Endothelial cell of umbilical vein (primary cell): ENCODE data around the gene HSPA1B. TPM values are rescaled to one million over a fixed set of nuclear protein-coding genes. Genes with fewer than 3 reads are reported as not detected.
"Not testable (repeated sequence)": the region's sequence is repeated elsewhere in the genome, so short reads cannot be mapped to it uniquely, and the experiment has no call there.

Source experiments
- BruUV-seq: library from RNA; stranded (reverse); fragments of 400-500 nt; replicated peaks from 2 replicates; lab custom pipeline; 2021; lab: Mats Ljungman, UMichigan
- CTCF ChIA-PET: fragments of 300-600, 350-600 bp; sonication (Branson Sonifier 250); formaldehyde crosslinking; loops from one replicate; lab custom pipeline; 2021; ENCODE audit warnings: antibody characterized with exemption, inconsistent platforms; lab: Charles Lee
- POLR2A ChIA-PET: fragments of 300-600, 350-600 bp; sonication (Branson Sonifier 250); formaldehyde crosslinking; loops from one replicate; lab custom pipeline; 2021; ENCODE audit warnings: antibody characterized with exemption, inconsistent platforms; lab: Charles Lee
- DNase-seq: peaks from one replicate; pipeline ENCODE4 v3.0.0-alpha.2; 2011; ENCODE audit warnings: low read depth, low spot score
- FAIRE-seq: peaks from 2 replicates; lab custom pipeline; 2011; peaks lifted over from hg19 to GRCh38; lab: Jason Lieb, UNC
- H2AFZ ChIP-seq: 2 replicates; pipeline ENCODE4 v1.6.0; 2012; ENCODE audit warnings: low read depth, low read length, control low read depth, inconsistent platforms
- H3K27ac ChIP-seq: 2 replicates; pipeline ENCODE4 v1.5.1; 2011; ENCODE audit warnings: low read depth, mild to moderate bottlenecking, control low read depth, low read length, moderate library complexity; ENCODE audit not compliant: insufficient read depth
- H3K27me3 ChIP-seq, 2 experiments: 2 replicates each; pipeline versions ENCODE4 v1.6.0 to v1.6.1; 2011; ENCODE audit warnings: low read length in 2 of 2, mixed read lengths in 1 of 2; ENCODE audit not compliant: control insufficient read depth in 2 of 2, insufficient read depth in 2 of 2
- H3K36me3 ChIP-seq, 2 experiments: 2 replicates in 1 of 2; 3 replicates in 1 of 2; pipeline ENCODE4 v1.5.1; 2011; ENCODE audit warnings: low read length in 2 of 2, mild to moderate bottlenecking in 1 of 2, moderate library complexity in 1 of 2; ENCODE audit not compliant: control insufficient read depth in 2 of 2, insufficient read depth in 2 of 2; ENCODE audit errors: extremely low read depth in 1 of 2
- H3K4me1 ChIP-seq: 3 replicates; pipeline ENCODE4 v1.5.1; 2011; ENCODE audit warnings: mild to moderate bottlenecking, low read length; ENCODE audit not compliant: control insufficient read depth, insufficient read depth; ENCODE audit errors: extremely low read depth
- H3K4me2 ChIP-seq: 2 replicates; pipeline ENCODE4 v1.6.1; 2011; ENCODE audit warnings: low read length, control low read depth, mixed read lengths; ENCODE audit not compliant: insufficient read depth
- H3K4me3 ChIP-seq, 3 experiments: fragments of 200-600 bp in 1 of 3; sonication (generic), shearing (Covaris generic) in 1 of 3; replicated peaks in 1 of 3; 2 replicates each; pipeline ENCODE4 v1.5.1; 2011 to 2016; ENCODE audit warnings: control low read depth in 3 of 3, low read length in 3 of 3, mild to moderate bottlenecking in 2 of 3, inconsistent platforms in 1 of 3, low read depth in 1 of 3, moderate library complexity in 1 of 3; ENCODE audit not compliant: insufficient read depth in 1 of 3
- H3K79me2 ChIP-seq: 2 replicates; pipeline ENCODE4 v1.6.0; 2012; ENCODE audit warnings: low read length, inconsistent platforms; ENCODE audit not compliant: control insufficient read depth, insufficient read depth
- H3K9ac ChIP-seq: replicated peaks from 2 replicates; pipeline ENCODE3; 2011; ENCODE audit warnings: low read length, control low read depth; ENCODE audit not compliant: insufficient read depth; ENCODE audit errors: extremely low read depth
- H3K9me1 ChIP-seq: replicated peaks from 3 replicates; pipeline ENCODE4 v1.6.0; 2011; ENCODE audit warnings: mild to moderate bottlenecking, low read length; ENCODE audit not compliant: control insufficient read depth, insufficient read depth; ENCODE audit errors: extremely low read depth
- H3K9me3 ChIP-seq: replicated peaks from 2 replicates; pipeline ENCODE4 v1.5.1; 2012; ENCODE audit warnings: low read length, inconsistent platforms; ENCODE audit not compliant: control insufficient read depth, insufficient read depth
- H4K20me1 ChIP-seq: replicated peaks from 2 replicates; pipeline ENCODE3; 2011; ENCODE audit warnings: mild to moderate bottlenecking, low read length; ENCODE audit not compliant: control insufficient read depth, insufficient read depth; ENCODE audit errors: extremely low read depth
- EZH2 ChIP-seq: IDR thresholded peaks from 2 replicates; pipeline ENCODE4 v1.6.1; 2012; ENCODE audit warnings: borderline replicate concordance, low read depth, mild to moderate bottlenecking, moderate library complexity, low read length, inconsistent platforms; ENCODE audit not compliant: severe bottlenecking
- MAX ChIP-seq: IDR thresholded peaks from 2 replicates; pipeline ENCODE4 v1.6.1; 2011; ENCODE audit not compliant: insufficient read depth, insufficient read length
- MYC ChIP-seq: IDR thresholded peaks from one replicate; pipeline ENCODE4 v1.6.1; 2011; ENCODE audit warnings: mild to moderate bottlenecking, low read depth, low read length
- POLR2A ChIP-seq: IDR thresholded peaks from 2 replicates; pipeline ENCODE4 v1.6.1; 2012; ENCODE audit warnings: low read depth, mild to moderate bottlenecking, control low read depth, low read length
- POLR2AphosphoS5 ChIP-seq: IDR thresholded peaks from 2 replicates; pipeline ENCODE4 v1.6.1; 2012; ENCODE audit warnings: low read depth, mild to moderate bottlenecking, control low read depth, low read length, moderate library complexity; ENCODE audit not compliant: insufficient read depth
- dilution Hi-C: fragments of 300-500 bp; cut with MboI; formaldehyde crosslinking; loops from one replicate; pipeline ENCODE4 v1.15.0; 2019; ENCODE audit warnings: low sequenced_read_pairs; ENCODE audit not compliant: extremely low pct_ligation_motif_present
- intact Hi-C: fragments of 100-400 bp; cut with micrococcal nuclease; formaldehyde crosslinking; loops from one replicate; pipeline ENCODE4 v1.10.0; 2022
- polyA plus RNA-seq, 4 experiments: library from polyadenylated mRNA; depleted of rRNA in 3 of 4; stranded (reverse) in 3 of 4; unstranded in 1 of 4; fragments of >200 nt; gene quantifications; 2 replicates each; pipeline versions ENCODE4 v1.2.1 to v1.2.3, GENCODE V29; 2011 to 2012; ENCODE audit warnings: missing spikeins in 1 of 4
- total RNA-seq: library from RNA; stranded (reverse); gene quantifications from 2 replicates; pipeline ENCODE4 v1.2.3, GENCODE V29; 2021

Gene HSPA1B
- total and polyA plus RNA-seq, 2 donors (not counting 3 experiments of a cell fraction or from before 2014, with no cell fraction given), result 27.1 to 54.0 TPM

- Histone ChIP-seq H3K9ac (peak overlapping the region; percentile 30), H3K79me2 (peaks cover 16% of the 10 kb centered on the region), H3K36me3 (no peaks in the 10 kb centered on the region), H3K9me3 (no peaks in the 10 kb centered on the region), H3K4me1 (peaks cover 21% of the 10 kb centered on the region), H4K20me1 (no peaks in the 10 kb centered on the region), H2AFZ (peak overlapping the region; percentile 14), H3K4me3 (peak overlapping the region; percentile 33 to 83 (median 37)), H3K27me3 (no peaks in the 10 kb centered on the region), H3K27ac (peak overlapping the region; percentile 65), H3K9me1 (no peaks in the 10 kb centered on the region), H3K4me2 (peak overlapping the region; percentile 54)
- POLR2A ChIA-PET, result interaction anchor here (0.6 to 2.3 kb wide), 13 partner anchors 8 to 156 kb away, joined by 3 to 43 read pairs (median 4); partner anchors contain the start of genes HSPA1B, LSM2, MSH5 and NEU1
- DNase-seq (peak; percentile 96), FAIRE-seq (no peak)
- no peak for TF ChIP-seq MYC
- TF ChIP-seq POLR2A, result peak; percentile 18
- no peak for TF ChIP-seq MAX
- intact Hi-C loops (loop anchor here (2.0 kb wide), 1 partner anchor 20 kb away; the partner anchor contains the start of gene VARS1), dilution Hi-C loops (no loop called here)
- no TSS peak for BruUV-seq
- CTCF ChIA-PET, result interaction anchor here (0.6 to 3.3 kb wide), 10 partner anchors 8 to 133 kb away, joined by 3 to 18 read pairs (median 4); partner anchors contain the start of genes HSPA1B, LSM2, LY6G5C and VARS1
These were observed 12.9 kb upstream of the HSPA1B start for GRCh38 chr6:31814677-31815024.

GRCh38 chr6:31815025-31815838 is 12.3 kb upstream of the HSPA1B start, which contains the start of the genes HSPA1A and HSPA1L:
HSPA1A (plus strand) TSS chr6:31815543; CDS start chr6:31815757, 214 bp downstream.
HSPA1L (minus strand) TSS chr6:31815283; CDS start chr6:31811972, 3,311 bp downstream.
- POLR2A ChIA-PET, result interaction anchor here (0.6 to 2.3 kb wide), 14 partner anchors 8 to 156 kb away, joined by 3 to 43 read pairs (median 4); partner anchors contain the start of genes HSPA1B, LSM2, MSH5 and NEU1
- H3K9me1 ChIP-seq, result no peaks in the 10 kb centered on the region
- H3K4me3 ChIP-seq, result peak within 1 kb of the TSS; percentile 42 to 84 (median 83)
- no peaks in the 10 kb centered on the region for H4K20me1 ChIP-seq
- peak within 1 kb of the TSS; percentile 71 for H3K27ac ChIP-seq
- peak within 1 kb of the TSS; percentile 94 for H3K4me2 ChIP-seq
- peaks cover 16% of the 10 kb centered on the region for H3K79me2 ChIP-seq
- BruUV-seq, result TSS peak; percentile 96
- H3K27me3 ChIP-seq, result no peaks in the 10 kb centered on the region
- DNase-seq (peak; percentile 97), FAIRE-seq (peak; percentile 100)
- peak within 1 kb of the TSS; percentile 54 for H3K9ac ChIP-seq
- dilution Hi-C loops (no loop called here), intact Hi-C loops (loop anchor here (2.0 kb wide), 1 partner anchor 20 kb away; the partner anchor contains the start of gene VARS1)
- peak within 1 kb of the TSS; percentile 84 for H2AFZ ChIP-seq
- peaks cover 21% of the 10 kb centered on the region for H3K4me1 ChIP-seq
- no peaks in the 10 kb centered on the region for H3K9me3 ChIP-seq
- TF ChIP-seq EZH2 (no peak), POLR2A (peak; percentile 99), POLR2AphosphoS5 (peak; percentile 96)
- H3K36me3 ChIP-seq, result no peaks in the 10 kb centered on the region
- CTCF ChIA-PET, result interaction anchor here (0.6 to 3.3 kb wide), 10 partner anchors 9 to 134 kb away, joined by 3 to 18 read pairs (median 4); partner anchors contain the start of genes LSM2, LY6G5C and VARS1

- CTCF ChIA-PET, result interaction anchor here (1.0 kb wide), 2 partner anchors 10 to 183 kb away, joined by 3 read pairs; partner anchors contain the start of gene LSM2
- H3K9ac ChIP-seq, result peak overlapping the region; percentile 19
- dilution Hi-C loops, result not testable (repeated sequence)
These were observed 10.2 kb upstream of the HSPA1B start for GRCh38 chr6:31817133-31817928.

More at GRCh38 chr6:31817133-31817928, 10.2 kb upstream of the HSPA1B start:
- Histone ChIP-seq H3K4me3 (peak overlapping the region; percentile 33 to 62 (median 43)), H3K4me2 (peak overlapping the region; percentile 96), H3K79me2 (peaks cover 16% of the 10 kb centered on the region), H3K4me1 (peaks cover 26% of the 10 kb centered on the region)
- BruUV-seq, H4K20me1 ChIP-seq, H3K27ac ChIP-seq, H3K9me1 ChIP-seq, H3K36me3 ChIP-seq, DNase-seq, intact Hi-C loops, H3K27me3 ChIP-seq, H2AFZ ChIP-seq, H3K9me3 ChIP-seq: not testable (repeated sequence)
- POLR2A ChIA-PET, result interaction anchor here (0.8 kb wide), 1 partner anchor 10 kb away, joined by 3 read pairs; the partner anchor contains the start of gene HSPA1B
- peak; percentile 94 for FAIRE-seq
